Gastrocnemius medialis (tissue), 4 donors: Measurements from ENCODE around the gene C5orf15. TPM values are rescaled to one million over a fixed set of nuclear protein-coding genes. Genes with fewer than 3 reads are reported as not detected.

ENCODE experiments used
- ATAC-seq, 2 donors: fragments of 150-250 bp; one replicate each; pipeline ENCODE4 v1.9.1; 2016
- DNase-seq, 2 donors: peaks; one replicate each; pipeline ENCODE4 v3.0.0-alpha.2; 2019
- H3K27ac ChIP-seq, 4 donors: fragments of 200-600 bp; sonication (generic); 1 replicate in 1 of 4; 2 replicates in 3 of 4; pipeline ENCODE4 v1.5.1; 2016 to 2018; ENCODE audit warnings: mild to moderate bottlenecking in 2 of 4, moderate library complexity in 1 of 4
- H3K27me3 ChIP-seq, 3 donors: fragments of 200-600 bp; sonication (generic) in 2 of 3; 1 replicate in 1 of 3; 2 replicates in 2 of 3; pipeline versions ENCODE4 v1.5.1 to v1.6.0; 2016 to 2019; ENCODE audit warnings: mild to moderate bottlenecking in 1 of 3, moderate library complexity in 1 of 3
- H3K36me3 ChIP-seq, 2 donors: fragments of 200-600 bp; sonication (generic) in 1 of 2; one replicate each; pipeline ENCODE4 v1.5.1; 2017 to 2018
- H3K4me1 ChIP-seq, 2 donors: fragments of 200-600 bp; sonication (generic) in 1 of 2; one replicate each; pipeline ENCODE4 v1.5.1; 2016 to 2017; ENCODE audit warnings: mild to moderate bottlenecking in 2 of 2
- H3K4me3 ChIP-seq, 4 donors: fragments of 200-600 bp; sonication (generic) in 3 of 4; 1 replicate in 1 of 4; 2 replicates in 3 of 4; pipeline ENCODE4 v1.5.1; 2016 to 2019; ENCODE audit warnings: mild to moderate bottlenecking in 2 of 4
- H3K9me3 ChIP-seq, 3 donors: fragments of 200-600 bp; sonication (generic) in 2 of 3; 1 replicate in 1 of 3; 2 replicates in 2 of 3; pipeline ENCODE4 v1.5.1; 2016 to 2019
- CTCF ChIP-seq, 5 experiments: fragments of 450-650 bp in 3 of 5; fragments of 200-600 bp in 2 of 5; sonication (generic) in 2 of 5; IDR thresholded peaks in 4 of 5; conservative IDR thresholded peaks in 1 of 5; 1 replicate in 4 of 5; 2 replicates in 1 of 5; pipeline ENCODE4 v1.5.1; 2016 to 2019; ENCODE audit warnings: antibody characterized with exemption in 5 of 5, mild to moderate bottlenecking in 3 of 5, moderate library complexity in 3 of 5
- POLR2A ChIP-seq, 2 donors: fragments of 450-650 bp; IDR thresholded peaks; one replicate each; pipeline ENCODE4 v1.6.1; 2017; ENCODE audit warnings: antibody characterized with exemption in 2 of 2, mild to moderate bottlenecking in 2 of 2, moderate library complexity in 2 of 2
- in situ Hi-C, 4 donors: fragments of 200-750 bp; cut with MboI; loops; one replicate each; pipeline versions ENCODE4 v1.15.0 to v1.8.0; 2017; ENCODE audit warnings: low sequenced_read_pairs in 4 of 4
- intact Hi-C: fragments of 100-400 bp; cut with DNase I; formaldehyde crosslinking; loops from one replicate; pipeline ENCODE4 v1.15.1; 2023; ENCODE audit warnings: low total_unique reads
- total RNA-seq, 4 donors: library from RNA; depleted of rRNA; stranded (reverse); fragments of >200 nt; gene quantifications; one replicate each; pipeline versions ENCODE4 v1.1.0 to v1.2.3, GENCODE V29; 2016

The C5orf15 gene
- total RNA-seq, 4 donors from 2014 or later = 18.7 to 30.3 (median 24.4) TPM

GRCh38 chr5:133933169-133933509 lies 35.3 kb downstream of the C5orf15 start:
- in situ Hi-C loops = no loop called here
- Histone ChIP-seq H3K9me3 (no peaks in the 10 kb centered on the region), H3K4me3 (no peak overlapping the region), H3K27ac (no peak overlapping the region), H3K4me1 (peaks cover 0 to 16% of the 10 kb centered on the region in 2 donors), H3K27me3 (no peaks in the 10 kb centered on the region), H3K36me3 (no peaks in the 10 kb centered on the region)
- DNase-seq (no peak), ATAC-seq (no peak)
- TF ChIP-seq CTCF (IDR thresholded peaks at IDR 0.05 in 4 of 5, conservative IDR thresholded peaks at IDR 0.05 in 1 of 5) (no peak), POLR2A (IDR thresholded peaks at IDR 0.05) (no peak)
- intact Hi-C loops = no loop called here

DNA sequence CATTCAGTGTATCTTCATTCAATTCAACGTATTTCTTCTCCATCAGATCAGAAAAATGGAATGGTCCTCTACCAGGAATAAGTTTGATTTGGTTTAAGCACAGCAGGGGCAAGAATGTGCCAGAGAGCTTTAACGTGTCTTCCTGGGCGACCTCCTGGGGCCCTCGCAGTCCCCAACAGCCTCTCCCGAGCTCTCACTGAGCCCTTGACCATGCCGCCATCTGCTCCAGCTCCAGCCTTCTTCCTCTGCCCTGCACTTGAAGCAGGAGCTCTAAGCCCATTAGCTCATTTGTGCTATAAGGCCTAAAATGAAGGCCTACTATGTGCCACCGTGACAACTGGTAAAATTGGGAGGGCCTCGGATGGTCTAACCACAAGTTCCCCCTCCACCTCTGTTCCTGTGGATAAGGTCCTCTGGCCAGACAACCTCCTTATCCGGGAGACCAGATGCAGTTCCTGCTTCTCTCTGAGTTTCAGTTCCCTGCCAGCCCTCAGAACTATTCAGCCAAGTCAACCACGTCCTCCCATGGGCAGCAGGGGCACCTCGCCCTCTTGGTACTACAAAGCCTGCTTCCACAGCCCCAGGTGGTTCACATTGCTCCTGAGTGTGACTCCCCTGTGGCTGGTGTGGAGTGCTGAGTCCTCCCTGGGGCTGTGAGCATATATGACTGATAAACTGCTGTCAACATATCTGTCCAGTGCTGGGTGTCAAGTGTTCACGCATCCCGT lies 35.8 kb downstream of the C5orf15 start:
- peaks cover 0 to 16% of the 10 kb centered on the region in 2 donors for H3K4me1 ChIP-seq
- DNase-seq (no peak), ATAC-seq (no peak)
- TF ChIP-seq CTCF (IDR thresholded peaks at IDR 0.05 in 4 of 5, conservative IDR thresholded peaks at IDR 0.05 in 1 of 5) (no peak), POLR2A (IDR thresholded peaks at IDR 0.05) (no peak)
- in situ Hi-C loops = no loop called here
- H3K27ac ChIP-seq = no peak overlapping the region
- intact Hi-C loops = no loop called here
- H3K36me3 ChIP-seq = no peaks in the 10 kb centered on the region
- H3K4me3 ChIP-seq = no peak overlapping the region
- H3K27me3 ChIP-seq = no peaks in the 10 kb centered on the region
- H3K9me3 ChIP-seq = no peaks in the 10 kb centered on the region

GRCh38 chr5:133931546-133931945 lies 36.9 kb downstream of the C5orf15 start:
- no peak for DNase-seq
- H3K36me3 ChIP-seq = no peaks in the 10 kb centered on the region
- ATAC-seq = no peak
- H3K4me3 ChIP-seq = no peak overlapping the region
- in situ Hi-C loops = no loop called here
- no peaks in the 10 kb centered on the region for H3K27me3 ChIP-seq
- intact Hi-C loops = no loop called here
- no peak overlapping the region for H3K27ac ChIP-seq
- H3K4me1 ChIP-seq = peaks cover 0 to 16% of the 10 kb centered on the region in 2 donors
- H3K9me3 ChIP-seq = no peaks in the 10 kb centered on the region
- TF ChIP-seq POLR2A (IDR thresholded peaks at IDR 0.05) = no peak
- no peak for TF ChIP-seq CTCF (IDR thresholded peaks at IDR 0.05 in 4 of 5, conservative IDR thresholded peaks at IDR 0.05 in 1 of 5)

DNA sequence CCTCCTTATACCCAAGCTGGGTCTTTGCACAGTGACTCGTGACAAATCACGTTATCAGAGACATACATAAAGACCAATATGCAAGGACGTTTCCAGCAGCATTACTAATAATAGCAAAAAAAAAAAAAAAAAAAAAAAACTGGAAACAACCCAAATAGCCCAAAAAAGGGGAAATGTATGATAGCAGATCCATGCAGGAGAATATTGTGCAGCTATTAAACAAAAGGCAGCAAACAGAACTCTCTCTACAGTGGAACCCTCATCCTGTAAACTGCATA lies 37.7 kb downstream of the C5orf15 start:
- in situ Hi-C loops (no loop called here), intact Hi-C loops (no loop called here)
- ATAC-seq (no peak), DNase-seq (no peak)
- Histone ChIP-seq H3K27ac (no peak overlapping the region), H3K36me3 (no peaks in the 10 kb centered on the region), H3K4me1 (peaks cover 0 to 16% of the 10 kb centered on the region in 2 donors), H3K27me3 (no peaks in the 10 kb centered on the region), H3K9me3 (no peaks in the 10 kb centered on the region), H3K4me3 (no peak overlapping the region)
- TF ChIP-seq POLR2A (IDR thresholded peaks at IDR 0.05) (no peak), CTCF (IDR thresholded peaks at IDR 0.05 in 4 of 5, conservative IDR thresholded peaks at IDR 0.05 in 1 of 5) (no peak)
